Upper lobe of left lung (tissue), 4 donors: Measurements from ENCODE around the gene NOL6.
A peak's percentile ranks its signal among the peaks of the same experiment; 100 is the strongest.

Source experiments
- EP300 ChIP-seq, 4 donors: sonication (generic); formaldehyde crosslinking; IDR thresholded peaks; one replicate each; pipeline ENCODE4 v1.5.1; 2017; ENCODE audit warnings: antibody characterized with exemption in 4 of 4, control low read depth in 2 of 4
- POLR2A ChIP-seq, 4 donors: fragments of 450-650 bp; IDR thresholded peaks; one replicate each; pipeline ENCODE4 v1.5.1; 2016 to 2017; ENCODE audit warnings: antibody characterized with exemption in 4 of 4, mild to moderate bottlenecking in 2 of 4
- POLR2AphosphoS5 ChIP-seq, 2 donors: sonication (generic); formaldehyde crosslinking; IDR thresholded peaks; one replicate each; pipeline ENCODE4 v1.5.1; 2017; ENCODE audit warnings: antibody characterized with exemption in 2 of 2
- TF ChIP-seq, protein P1 (sequence below), 6 experiments: fragments of 450-650 bp in 4 of 6; fragments of 200-600 bp in 2 of 6; sonication (generic) in 2 of 6; IDR thresholded peaks; one replicate each; pipeline ENCODE4 v1.5.1; 2016 to 2019; ENCODE audit warnings: antibody characterized with exemption in 6 of 6

- TF ChIP-seq, protein P1, sequence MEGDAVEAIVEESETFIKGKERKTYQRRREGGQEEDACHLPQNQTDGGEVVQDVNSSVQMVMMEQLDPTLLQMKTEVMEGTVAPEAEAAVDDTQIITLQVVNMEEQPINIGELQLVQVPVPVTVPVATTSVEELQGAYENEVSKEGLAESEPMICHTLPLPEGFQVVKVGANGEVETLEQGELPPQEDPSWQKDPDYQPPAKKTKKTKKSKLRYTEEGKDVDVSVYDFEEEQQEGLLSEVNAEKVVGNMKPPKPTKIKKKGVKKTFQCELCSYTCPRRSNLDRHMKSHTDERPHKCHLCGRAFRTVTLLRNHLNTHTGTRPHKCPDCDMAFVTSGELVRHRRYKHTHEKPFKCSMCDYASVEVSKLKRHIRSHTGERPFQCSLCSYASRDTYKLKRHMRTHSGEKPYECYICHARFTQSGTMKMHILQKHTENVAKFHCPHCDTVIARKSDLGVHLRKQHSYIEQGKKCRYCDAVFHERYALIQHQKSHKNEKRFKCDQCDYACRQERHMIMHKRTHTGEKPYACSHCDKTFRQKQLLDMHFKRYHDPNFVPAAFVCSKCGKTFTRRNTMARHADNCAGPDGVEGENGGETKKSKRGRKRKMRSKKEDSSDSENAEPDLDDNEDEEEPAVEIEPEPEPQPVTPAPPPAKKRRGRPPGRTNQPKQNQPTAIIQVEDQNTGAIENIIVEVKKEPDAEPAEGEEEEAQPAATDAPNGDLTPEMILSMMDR (IDR thresholded peaks at IDR 0.05), result no peak
- TF ChIP-seq POLR2A (IDR thresholded peaks at IDR 0.05) (peak in 1 of 4 donors; percentile 33), POLR2AphosphoS5 (IDR thresholded peaks at IDR 0.05) (no peak), EP300 (IDR thresholded peaks at IDR 0.05) (no peak)
These were observed 27.3 kb downstream of the NOL6 start for GRCh38 chr9:33446240-33446945.
